H1 (cell line): ENCODE results near the gene LAMP5. TPM values are rescaled to one million over a fixed set of nuclear protein-coding genes. Genes with fewer than 3 reads are reported as not detected.

Source experiments
- ASH2L ChIP-seq: fragments of 200-600, 300-600 bp; sonication (generic); IDR thresholded peaks from one replicate; pipeline ENCODE4 v1.7.1; 2017; ENCODE audit warnings: low read length
- BRCA1 ChIP-seq: IDR thresholded peaks from 2 replicates; pipeline ENCODE4 v1.6.1; 2012; ENCODE audit warnings: low read depth, low read length, improper control_type of control experiment
- CHD7 ChIP-seq: fragments of 300-600 bp; sonication (generic); IDR thresholded peaks from 2 replicates; pipeline ENCODE4 v1.7.1; 2012; ENCODE audit warnings: low read length, moderate library complexity, mild to moderate bottlenecking, inconsistent platforms; ENCODE audit not compliant: insufficient replicate concordance
- POLR2A ChIP-seq, 2 experiments: IDR thresholded peaks; 1 replicate in 1 of 2; 2 replicates in 1 of 2; pipeline ENCODE4 v1.6.1; 2011; ENCODE audit warnings: low read depth in 2 of 2, low read length in 2 of 2, mild to moderate bottlenecking in 2 of 2; ENCODE audit errors: control extremely low read depth in 1 of 2
- POLR2AphosphoS5 ChIP-seq: IDR thresholded peaks from 2 replicates; pipeline ENCODE4 v1.6.1; 2011; ENCODE audit warnings: low read depth, low read length
- RFX5 ChIP-seq: IDR thresholded peaks from 2 replicates; pipeline ENCODE4 v1.6.1; 2011; ENCODE audit warnings: low read depth, low read length, improper control_type of control experiment, borderline replicate concordance
- SP1 ChIP-seq: IDR thresholded peaks from 2 replicates; pipeline ENCODE4 v1.6.1; 2011; ENCODE audit warnings: low read depth, low read length
- polyA plus RNA-seq, 7 experiments: library from polyadenylated mRNA; depleted of rRNA in 3 of 7; stranded (reverse) in 5 of 7; unstranded in 2 of 7; fragments of >200 nt in 5 of 7; fragments of 200-250 nt in 2 of 7; gene quantifications; 1 replicate in 5 of 7; 2 replicates in 1 of 7; 4 replicates in 1 of 7; pipeline versions ENCODE4 v1.2.1 to v1.2.3, GENCODE V29; 2011 to 2013; ENCODE audit warnings: missing spikeins in 2 of 7, mixed read lengths in 2 of 7
- total RNA-seq: library from RNA; stranded (reverse); fragmentation: NEBNext Ultra II Directional; extraction: Animal tissue kit (Norgen Biotek cat#: 25700); gene quantifications from 2 replicates; pipeline ENCODE4 v1.2.1, GENCODE V29; 2021

The LAMP5 gene
- total and polyA plus RNA-seq, 2 of the 8 experiments (the other 6 are each of a cell fraction or from before 2014, with no cell fraction given): 0.22 to 1.9 TPM

- TF ChIP-seq POLR2AphosphoS5 (no peak), SP1 (no peak), BRCA1 (no peak), CHD7 (no peak), ASH2L (no peak), RFX5 (no peak), POLR2A (IDR thresholded peaks at IDR 0.05; ENCODE audit: control extremely low read depth in 1 of 2, low read depth in 2 of 2, low read length in 2 of 2) (no peak)
These were observed 23.1 kb upstream of the LAMP5 start (continued) for GRCh38 chr20:9491324-9491723.
